Ascending aorta (tissue), 2 donors: ENCODE measurements around the gene YOD1. TPM values are rescaled to one million over a fixed set of nuclear protein-coding genes. Genes with fewer than 3 reads are reported as not detected.

Experiments
- DNase-seq, 2 donors: peaks; one replicate each; pipeline ENCODE4 v3.0.0-alpha.2; 2019; ENCODE audit warnings: low spot score in 2 of 2
- H3K27ac ChIP-seq, 2 donors: fragments of 200-600 bp; sonication (generic); one replicate each; pipeline ENCODE4 v1.5.1; 2016 to 2017; ENCODE audit warnings: mild to moderate bottlenecking in 1 of 2
- H3K27me3 ChIP-seq: fragments of 200-600 bp; sonication (generic); one replicate; pipeline ENCODE4 v1.5.1; 2017
- H3K36me3 ChIP-seq, 2 donors: fragments of 200-600 bp; sonication (generic); one replicate each; pipeline ENCODE4 v1.5.1; 2016
- H3K4me1 ChIP-seq, 2 donors: fragments of 200-600 bp; sonication (generic); one replicate each; pipeline ENCODE4 v1.5.1; 2016 to 2017; ENCODE audit warnings: mild to moderate bottlenecking in 1 of 2
- H3K4me3 ChIP-seq, 2 donors: fragments of 200-600 bp; sonication (generic); one replicate each; pipeline ENCODE4 v1.5.1; 2016 to 2017; ENCODE audit warnings: mild to moderate bottlenecking in 1 of 2
- H3K9me3 ChIP-seq, 2 donors: fragments of 200-600 bp; sonication (generic); one replicate each; pipeline ENCODE4 v1.5.1; 2016
- intact Hi-C: fragments of 100-400 bp; cut with DNase I; formaldehyde crosslinking; loops from one replicate; pipeline ENCODE4 v1.15.1; 2023
- total RNA-seq: library from RNA; depleted of rRNA; stranded (reverse); fragments of >200 nt; gene quantifications from one replicate; pipeline ENCODE4 v1.1.0, GENCODE V29; 2016
- TF ChIP-seq, protein P1 (sequence below), 3 experiments: fragments of 200-600 bp in 2 of 3; fragments of 450-650 bp in 1 of 3; sonication (generic) in 2 of 3; IDR thresholded peaks; one replicate each; pipeline ENCODE4 v1.5.1; 2016 to 2019; ENCODE audit warnings: antibody characterized with exemption in 3 of 3, mild to moderate bottlenecking in 1 of 3, moderate library complexity in 1 of 3

Gene YOD1
- total RNA-seq, 1 donor from 2014 or later: 4.0 TPM

DNA sequence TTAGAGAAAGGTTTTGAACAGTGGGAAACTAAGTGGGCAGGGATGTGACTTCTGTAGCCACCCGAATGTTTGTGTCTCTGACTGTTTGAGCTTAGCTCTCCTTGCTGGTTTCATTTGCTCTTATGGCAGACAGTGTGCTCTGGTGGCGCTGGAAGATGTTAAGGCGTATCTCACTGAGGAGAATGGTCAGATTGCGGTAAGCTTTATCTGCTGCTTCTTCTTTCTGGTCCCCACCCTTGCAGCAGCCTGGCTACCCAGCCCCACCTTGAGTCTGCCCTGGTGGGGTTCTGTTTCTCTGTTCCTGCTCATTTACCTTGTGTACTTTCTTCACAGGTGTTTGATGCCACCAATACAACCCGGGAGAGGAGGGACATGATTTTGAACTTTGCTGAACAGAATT lies 12.0 kb upstream of the YOD1 start:
- TF ChIP-seq, protein P1, sequence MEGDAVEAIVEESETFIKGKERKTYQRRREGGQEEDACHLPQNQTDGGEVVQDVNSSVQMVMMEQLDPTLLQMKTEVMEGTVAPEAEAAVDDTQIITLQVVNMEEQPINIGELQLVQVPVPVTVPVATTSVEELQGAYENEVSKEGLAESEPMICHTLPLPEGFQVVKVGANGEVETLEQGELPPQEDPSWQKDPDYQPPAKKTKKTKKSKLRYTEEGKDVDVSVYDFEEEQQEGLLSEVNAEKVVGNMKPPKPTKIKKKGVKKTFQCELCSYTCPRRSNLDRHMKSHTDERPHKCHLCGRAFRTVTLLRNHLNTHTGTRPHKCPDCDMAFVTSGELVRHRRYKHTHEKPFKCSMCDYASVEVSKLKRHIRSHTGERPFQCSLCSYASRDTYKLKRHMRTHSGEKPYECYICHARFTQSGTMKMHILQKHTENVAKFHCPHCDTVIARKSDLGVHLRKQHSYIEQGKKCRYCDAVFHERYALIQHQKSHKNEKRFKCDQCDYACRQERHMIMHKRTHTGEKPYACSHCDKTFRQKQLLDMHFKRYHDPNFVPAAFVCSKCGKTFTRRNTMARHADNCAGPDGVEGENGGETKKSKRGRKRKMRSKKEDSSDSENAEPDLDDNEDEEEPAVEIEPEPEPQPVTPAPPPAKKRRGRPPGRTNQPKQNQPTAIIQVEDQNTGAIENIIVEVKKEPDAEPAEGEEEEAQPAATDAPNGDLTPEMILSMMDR (IDR thresholded peaks at IDR 0.05): no peak
- Histone ChIP-seq H3K27me3 (no peaks in the 10 kb centered on the region), H3K36me3 (peaks cover 23 to 41% of the 10 kb centered on the region in 2 donors), H3K4me3 (no peak overlapping the region), H3K27ac (no peak overlapping the region), H3K4me1 (no peaks in the 10 kb centered on the region), H3K9me3 (no peaks in the 10 kb centered on the region)
- DNase-seq: no peak
- intact Hi-C loops: no loop called here

DNA sequence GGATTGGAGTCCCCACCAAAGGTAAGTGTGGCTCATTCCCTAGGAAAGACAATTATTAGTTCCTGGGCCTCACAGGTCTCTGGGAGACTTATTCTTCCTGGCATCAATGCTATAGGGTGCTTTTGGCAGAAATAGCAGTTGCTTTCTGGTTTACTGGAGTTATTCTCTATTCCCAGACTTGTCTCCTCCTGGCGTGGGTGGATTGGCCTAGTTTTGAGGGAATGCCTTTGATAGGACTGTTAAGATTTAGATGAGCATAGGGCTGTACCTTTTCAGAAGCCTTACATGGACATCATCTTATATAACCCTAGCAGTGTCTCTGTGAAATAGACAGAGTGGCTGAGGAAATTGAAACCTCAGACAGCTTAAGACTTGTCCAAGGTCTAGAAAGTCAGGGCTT lies 11.1 kb upstream of the YOD1 start:
- no peak for DNase-seq
- TF ChIP-seq, protein P1 (IDR thresholded peaks at IDR 0.05): no peak

DNA sequence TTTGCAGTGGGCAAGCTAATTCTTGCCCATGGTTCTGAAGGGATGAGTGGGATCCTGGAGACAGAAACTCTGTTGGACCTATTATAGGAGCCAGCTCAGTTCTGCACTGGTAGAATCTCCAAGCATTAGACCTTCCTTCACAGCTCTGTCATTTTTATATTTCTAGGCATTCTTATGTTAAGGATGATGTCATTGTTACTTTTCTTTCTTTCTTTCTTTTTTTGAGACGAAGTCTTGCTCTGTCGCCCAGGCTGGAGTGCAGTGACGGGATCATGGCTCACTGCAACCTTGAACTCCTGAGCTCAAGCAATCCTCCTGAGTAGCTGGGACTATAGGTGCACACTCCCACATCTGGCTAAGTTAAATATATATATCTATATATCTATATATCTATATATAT lies 9.6 kb upstream of the YOD1 start:
- Histone ChIP-seq H3K4me1 (no peaks in the 10 kb centered on the region), H3K36me3 (peaks cover 16 to 28% of the 10 kb centered on the region in 2 donors), H3K4me3 (no peak overlapping the region), H3K27ac (no peak overlapping the region), H3K27me3 (no peaks in the 10 kb centered on the region), H3K9me3 (no peaks in the 10 kb centered on the region)
- TF ChIP-seq, protein P1 (IDR thresholded peaks at IDR 0.05): no peak
- DNase-seq: no peak
- intact Hi-C loops: no loop called here

More for the DNA sequence above, 11.1 kb upstream of the YOD1 start:
- Histone ChIP-seq H3K4me3 (no peak overlapping the region), H3K27me3 (no peaks in the 10 kb centered on the region), H3K4me1 (no peaks in the 10 kb centered on the region), H3K9me3 (no peaks in the 10 kb centered on the region), H3K36me3 (peaks cover 19 to 32% of the 10 kb centered on the region in 2 donors), H3K27ac (no peak overlapping the region)
- intact Hi-C loops: no loop called here

DNA sequence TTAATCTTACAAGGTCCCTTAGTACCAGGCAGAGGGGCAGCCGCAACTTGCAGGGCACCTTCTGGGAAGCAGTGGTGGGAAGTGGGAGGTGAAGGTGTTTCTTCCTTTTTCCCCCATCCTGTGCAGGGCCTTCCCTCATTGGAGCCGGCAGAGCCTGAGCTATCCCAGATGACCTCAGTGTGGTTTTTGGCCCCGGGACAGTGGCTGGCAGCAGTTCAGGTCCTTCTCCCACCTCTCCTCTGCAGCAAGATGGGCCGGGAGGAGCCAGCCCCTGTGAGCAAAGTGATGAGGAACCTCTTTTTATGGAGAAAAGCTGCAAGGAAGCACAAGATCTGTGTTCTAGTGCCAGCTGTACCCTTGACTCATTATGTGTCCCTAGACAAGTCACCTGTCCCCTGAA lies 8.9 kb upstream of the YOD1 start:
- Histone ChIP-seq H3K27ac (no peak overlapping the region), H3K36me3 (peaks cover 16 to 27% of the 10 kb centered on the region in 2 donors), H3K4me3 (no peak overlapping the region), H3K27me3 (no peaks in the 10 kb centered on the region), H3K9me3 (no peaks in the 10 kb centered on the region), H3K4me1 (no peaks in the 10 kb centered on the region)
- no peak for DNase-seq
- intact Hi-C loops: loop anchor here (10.0 kb wide), 3 partner anchors 145 to 1145 kb away; partner anchors contain the start of gene RASSF5
- TF ChIP-seq, protein P1 (IDR thresholded peaks at IDR 0.05): no peak

DNA sequence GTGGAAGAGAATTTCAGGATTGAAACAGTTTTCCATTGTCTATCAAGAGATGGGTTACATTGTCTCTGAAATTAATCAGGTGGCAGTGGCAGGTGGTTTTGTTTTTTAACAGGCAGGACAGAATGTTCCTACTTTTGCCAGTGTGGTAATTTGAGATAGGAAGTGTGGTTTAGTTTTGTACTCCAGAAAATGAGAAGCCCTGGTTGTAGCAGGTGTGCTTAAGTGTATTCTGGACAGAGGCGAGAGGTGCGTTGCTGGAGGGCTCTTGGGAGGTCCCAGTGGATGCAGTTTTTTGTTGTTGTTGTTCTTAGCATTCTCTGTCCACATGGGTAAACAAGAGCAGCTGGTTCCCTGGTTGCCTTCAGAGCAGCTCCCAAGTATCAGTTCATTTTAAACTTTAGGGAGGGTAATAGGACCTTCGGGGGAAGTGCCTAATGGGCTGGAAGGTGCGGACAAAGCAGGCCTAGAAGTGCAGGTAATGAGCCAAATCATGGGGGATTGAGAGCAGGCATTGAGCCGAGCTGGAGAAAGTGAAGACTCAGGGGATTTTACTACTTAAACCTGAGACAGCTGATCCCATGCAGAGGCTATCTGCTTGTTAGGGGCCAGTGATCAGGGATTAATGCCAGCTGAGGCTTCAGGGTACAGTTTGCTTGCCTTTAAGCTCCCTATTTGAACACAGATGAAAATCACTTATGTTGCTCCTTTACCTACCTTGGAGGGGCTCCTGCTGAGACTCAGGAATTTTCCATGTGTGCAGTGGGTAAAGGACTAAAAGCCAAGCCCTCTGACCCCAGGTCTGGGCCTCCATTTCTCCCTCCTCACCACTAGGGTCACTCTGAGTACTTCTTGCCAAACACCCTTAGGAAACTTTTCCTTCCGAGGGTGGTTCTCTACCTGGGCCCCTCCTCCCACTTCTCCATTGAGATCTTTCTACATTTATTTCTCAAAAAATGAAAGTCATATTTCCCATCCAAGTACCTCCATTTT lies 8.2 kb upstream of the YOD1 start:
- H3K9me3 ChIP-seq: no peaks in the 10 kb centered on the region
- H3K27me3 ChIP-seq: no peaks in the 10 kb centered on the region
- intact Hi-C loops: loop anchor here (10.0 kb wide), 3 partner anchors 144 to 1146 kb away; partner anchors contain the start of gene RASSF5
- TF ChIP-seq, protein P1 (IDR thresholded peaks at IDR 0.05): no peak
- no peak overlapping the region for H3K4me3 ChIP-seq
- H3K36me3 ChIP-seq: peaks cover 16 to 27% of the 10 kb centered on the region in 2 donors
- no peaks in the 10 kb centered on the region for H3K4me1 ChIP-seq
- no peak overlapping the region for H3K27ac ChIP-seq
- no peak for DNase-seq
